Measurements from ENCODE around the gene SMAD7.

Gene SMAD7

DNA sequence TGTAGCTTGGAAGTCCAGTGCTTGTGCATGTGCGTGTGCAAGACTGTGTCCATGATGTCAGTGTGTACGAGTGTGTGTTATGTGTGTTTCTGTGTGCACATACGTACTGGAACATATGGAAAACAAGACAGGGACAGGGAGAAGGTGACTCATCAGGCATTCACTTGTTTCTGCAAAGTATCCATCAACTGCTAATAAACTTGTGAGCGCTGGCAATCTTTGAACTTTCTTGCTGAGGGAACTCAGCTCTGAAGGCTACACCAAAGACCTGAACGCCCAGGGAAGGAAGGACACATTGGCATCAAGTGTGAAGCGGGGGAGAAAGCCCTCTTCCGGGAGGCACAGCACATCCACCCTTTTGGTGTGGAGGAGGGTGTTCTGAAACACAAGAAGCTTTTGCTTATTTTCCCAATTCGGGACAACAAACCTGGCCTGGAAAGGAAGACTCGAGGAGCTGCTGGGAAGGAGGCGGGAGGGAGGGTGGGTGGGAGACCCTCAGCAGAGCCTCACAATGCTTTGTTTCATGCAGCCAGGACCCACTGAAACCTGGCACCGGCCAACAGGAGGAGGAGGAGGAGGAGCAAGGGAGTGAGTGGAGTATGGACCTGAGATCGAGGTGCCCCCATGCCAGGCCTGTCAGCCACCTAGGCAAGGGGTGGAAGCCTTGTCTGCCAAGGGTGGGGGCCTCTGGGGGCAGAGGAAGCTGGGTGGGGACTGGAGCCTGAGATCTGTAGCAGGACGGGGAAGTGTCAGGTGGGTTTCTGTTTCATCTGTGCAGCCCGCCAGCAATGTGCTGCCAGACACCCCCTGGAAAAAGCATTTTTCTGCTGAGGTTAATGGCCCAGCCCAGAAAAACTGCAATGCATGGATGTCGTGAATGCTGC, 26.8 kb downstream of the SMAD7 start:
- no peak for DNase-seq (ENCODE audit: low read depth, low spot score)
- no peak overlapping the region for H3K4me3 ChIP-seq (ENCODE audit: low read length)

DNA sequence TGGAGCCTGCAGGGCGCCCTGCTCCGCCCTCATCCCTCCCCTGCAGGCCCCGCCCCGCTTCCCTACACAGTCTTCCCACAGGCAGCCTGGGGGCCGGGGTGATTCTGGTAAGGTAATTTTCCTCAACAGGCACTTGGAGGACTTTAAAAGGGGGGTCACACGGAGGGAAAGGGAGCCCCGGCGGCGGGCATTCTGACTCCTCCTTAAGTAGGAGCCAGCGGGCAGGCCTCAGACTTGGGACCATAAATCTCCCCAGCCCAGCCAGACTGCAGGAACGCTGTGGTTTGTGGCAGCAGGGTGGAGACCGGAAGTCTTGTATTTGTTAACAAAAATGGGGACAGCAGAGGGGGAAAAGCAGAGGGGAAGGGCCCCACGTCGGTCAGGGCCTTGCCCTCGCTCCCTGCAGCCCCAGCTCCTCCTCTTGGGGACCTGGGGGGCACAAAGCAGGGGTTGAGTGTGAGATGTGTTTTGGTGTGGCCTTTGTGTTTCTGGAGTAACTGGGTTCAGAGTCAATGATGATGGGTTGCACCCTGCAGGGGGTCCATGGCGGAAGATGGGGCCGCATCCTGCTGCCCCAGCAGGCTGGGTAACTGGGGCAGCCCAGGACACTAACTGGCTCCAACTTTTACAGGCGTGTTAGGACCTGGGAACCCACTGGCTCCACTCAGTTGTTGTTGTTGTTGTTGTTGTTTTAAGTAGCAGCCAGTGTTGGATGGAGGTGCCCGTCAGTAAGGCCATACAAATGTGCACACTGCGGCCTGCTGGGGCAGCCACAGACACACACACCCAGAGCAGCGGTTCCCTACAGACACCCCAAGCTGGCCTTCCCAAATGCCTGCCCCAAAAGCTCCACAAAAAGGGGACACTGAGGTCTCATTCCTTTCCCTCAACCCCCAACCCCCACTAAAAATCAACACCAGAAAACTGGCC, 27.7 kb downstream of the SMAD7 start:
- no peak for DNase-seq (ENCODE audit: low read depth, low spot score)
- no peak overlapping the region for H3K4me3 ChIP-seq (ENCODE audit: low read length)

DNA sequence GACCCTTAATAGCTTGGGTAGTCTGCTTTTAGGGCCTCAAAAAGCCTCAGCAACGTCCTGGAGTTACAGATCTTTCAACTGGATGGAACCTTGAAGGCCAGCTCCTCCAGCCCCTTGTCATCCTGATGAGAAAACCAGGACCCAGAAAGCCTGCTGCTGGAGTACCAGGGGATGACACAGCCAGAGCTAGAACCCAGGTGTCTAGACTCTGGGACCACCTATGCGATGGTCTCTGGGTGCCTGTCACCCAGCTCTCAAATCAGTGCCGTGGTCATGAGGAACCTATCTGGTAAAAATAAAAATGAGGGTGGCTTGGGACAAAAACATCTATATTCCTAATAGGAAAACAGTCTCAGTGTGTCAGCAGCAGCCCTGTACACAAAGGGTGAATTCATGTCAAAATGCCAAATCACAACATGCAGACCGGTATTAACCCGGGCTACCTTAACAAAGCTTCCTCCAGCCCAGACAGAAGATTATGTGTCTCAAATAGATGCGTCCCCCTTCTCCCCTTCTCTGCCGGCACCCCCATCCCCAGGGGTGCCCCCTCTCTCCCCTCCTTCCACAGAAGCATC, 28.5 kb downstream of the SMAD7 start:
- no peak overlapping the region for H3K4me3 ChIP-seq (ENCODE audit: low read length)

DNA sequence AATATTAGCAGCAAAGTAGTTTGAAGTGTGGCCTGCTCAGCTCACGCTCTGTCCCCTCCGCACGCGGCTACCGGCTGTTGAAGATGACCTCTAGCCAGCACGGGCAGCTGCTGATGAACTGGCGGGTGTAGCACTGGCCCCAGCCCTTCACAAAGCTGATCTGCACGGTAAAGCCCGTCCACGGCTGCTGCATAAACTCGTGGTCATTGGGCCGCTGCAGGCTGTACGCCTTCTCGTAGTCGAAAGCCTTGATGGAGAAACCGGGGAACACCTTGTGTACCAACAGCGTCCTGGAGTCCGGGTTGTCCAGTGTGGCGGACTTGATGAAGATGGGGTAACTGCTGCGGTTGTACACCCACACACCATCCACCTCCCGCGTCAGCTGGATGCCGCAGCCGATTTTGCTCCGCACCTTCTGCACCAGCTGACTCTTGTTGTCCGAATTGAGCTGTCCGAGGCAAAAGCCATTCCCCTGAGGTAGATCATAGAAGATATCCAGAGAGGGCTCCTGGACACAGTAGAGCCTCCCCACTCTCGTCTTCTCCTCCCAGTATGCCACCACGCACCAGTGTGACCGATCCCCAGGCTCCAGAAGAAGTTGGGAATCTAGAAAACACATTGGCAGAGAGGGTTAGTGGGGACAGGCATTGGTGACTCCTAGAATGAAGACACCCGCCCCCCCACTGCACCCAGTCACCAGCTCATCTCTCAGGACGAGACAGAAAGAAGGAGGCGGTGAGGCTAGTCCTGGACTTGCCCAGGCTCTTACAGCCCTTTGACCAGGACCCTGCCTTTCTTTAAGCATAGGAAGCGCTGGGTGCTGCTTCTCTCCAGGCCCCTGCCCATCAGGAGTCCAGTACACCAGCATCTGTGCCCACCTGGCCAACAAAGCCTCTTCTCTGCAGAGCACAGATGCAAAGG, 29.2 kb downstream of the SMAD7 start:
- H3K4me3 ChIP-seq (ENCODE audit: low read length) = no peak overlapping the region

More for the DNA sequence above, 28.5 kb downstream of the SMAD7 start:
- DNase-seq (ENCODE audit: low read depth, low spot score) = no peak

DNA sequence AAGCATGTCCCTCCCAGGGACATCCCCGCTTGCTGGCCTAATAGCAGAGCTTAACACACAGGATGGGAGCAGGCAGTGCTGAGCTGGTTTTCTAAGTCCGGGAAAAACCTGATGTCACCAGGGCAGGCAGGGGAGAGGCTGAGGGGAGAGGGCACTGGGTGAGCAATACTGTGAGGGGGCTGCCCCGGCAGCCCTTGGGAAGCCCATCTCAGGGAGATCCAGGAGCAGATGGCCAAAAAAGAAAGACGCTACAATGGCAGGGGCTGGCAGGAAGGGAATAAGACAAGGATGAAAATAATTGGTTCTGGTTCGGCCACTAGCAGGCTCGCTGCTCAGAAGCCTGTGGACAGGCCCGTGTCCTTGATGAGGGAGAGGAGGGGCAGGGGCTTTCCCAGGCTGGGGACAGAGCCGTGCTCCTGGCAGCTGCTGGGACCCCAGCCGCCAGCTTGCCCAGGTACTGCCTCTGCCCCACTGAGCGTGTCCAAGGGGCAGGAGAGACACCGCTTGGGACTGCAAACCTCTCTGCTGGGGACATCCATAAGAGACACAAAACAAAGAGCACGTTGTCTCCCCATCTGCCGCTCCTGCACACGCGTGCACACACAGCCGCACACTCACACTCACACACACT, 30.2 kb downstream of the SMAD7 start:
- DNase-seq (ENCODE audit: low read depth, low spot score) = no peak

More for the DNA sequence above, 29.2 kb downstream of the SMAD7 start:
- no peak for DNase-seq (ENCODE audit: low read depth, low spot score)

DNA sequence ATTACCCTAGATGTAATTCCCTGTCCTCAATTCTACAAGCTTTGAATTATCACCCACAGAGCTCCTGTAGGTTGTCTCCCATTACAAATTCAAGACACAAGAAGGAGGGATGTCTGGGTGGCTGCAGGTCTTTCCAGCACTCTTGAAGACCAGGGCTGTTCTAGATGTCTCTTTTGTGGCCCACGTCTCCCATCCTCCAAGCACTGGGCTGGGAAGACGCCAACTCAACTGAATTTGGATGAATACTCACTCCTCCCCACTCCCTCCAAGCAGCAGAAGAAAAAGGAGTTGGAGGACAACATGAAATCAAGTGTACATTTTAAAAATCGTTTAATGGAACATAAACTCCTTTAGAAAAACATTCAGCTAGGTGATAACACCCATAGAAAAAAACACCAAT, 31.2 kb downstream of the SMAD7 start:
- DNase-seq (ENCODE audit: low read depth, low spot score) = no peak
- no peak overlapping the region for H3K4me3 ChIP-seq (ENCODE audit: low read length)

More for the DNA sequence above, 30.2 kb downstream of the SMAD7 start:
- H3K4me3 ChIP-seq (ENCODE audit: low read length) = no peak overlapping the region

DNA sequence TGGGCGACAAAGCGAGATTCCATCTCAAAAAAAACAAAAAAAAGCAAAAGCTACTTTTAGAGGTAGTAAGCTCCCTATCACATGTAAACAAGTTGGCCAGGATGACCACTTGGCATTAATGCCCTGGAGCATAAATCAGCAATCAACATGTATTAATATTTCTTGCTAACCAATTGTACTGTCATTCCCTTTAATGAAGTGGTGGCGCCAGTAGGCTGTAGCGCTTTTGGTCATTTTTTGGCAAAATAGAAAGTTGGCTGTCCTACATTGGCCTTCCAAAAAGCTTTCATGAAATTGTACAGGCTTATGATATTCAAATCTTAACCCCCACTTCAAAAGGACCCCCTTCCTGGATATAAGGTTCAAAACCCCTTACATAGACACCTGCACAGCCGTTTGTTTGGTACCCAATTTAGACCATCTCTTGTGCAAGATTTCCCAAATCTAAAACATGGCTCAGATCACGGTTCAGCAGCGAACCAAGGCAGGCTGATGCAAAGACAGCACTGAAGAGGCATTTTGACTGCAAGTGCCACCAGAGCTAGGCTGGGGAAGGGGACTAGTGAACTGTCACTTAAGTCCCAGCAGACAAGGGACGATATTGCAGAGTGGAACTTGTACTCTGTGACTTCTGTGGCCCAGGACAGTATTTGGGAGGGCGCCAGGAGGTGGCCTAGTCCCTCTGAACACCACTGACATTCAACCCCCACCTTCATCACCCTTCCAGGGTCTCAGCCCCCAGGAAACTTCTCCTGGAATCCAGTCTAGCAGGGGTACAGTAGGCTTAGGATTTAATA, 31.9 kb downstream of the SMAD7 start:
- no peak for DNase-seq (ENCODE audit: low read depth, low spot score)
- no peak overlapping the region for H3K4me3 ChIP-seq (ENCODE audit: low read length)

DNA sequence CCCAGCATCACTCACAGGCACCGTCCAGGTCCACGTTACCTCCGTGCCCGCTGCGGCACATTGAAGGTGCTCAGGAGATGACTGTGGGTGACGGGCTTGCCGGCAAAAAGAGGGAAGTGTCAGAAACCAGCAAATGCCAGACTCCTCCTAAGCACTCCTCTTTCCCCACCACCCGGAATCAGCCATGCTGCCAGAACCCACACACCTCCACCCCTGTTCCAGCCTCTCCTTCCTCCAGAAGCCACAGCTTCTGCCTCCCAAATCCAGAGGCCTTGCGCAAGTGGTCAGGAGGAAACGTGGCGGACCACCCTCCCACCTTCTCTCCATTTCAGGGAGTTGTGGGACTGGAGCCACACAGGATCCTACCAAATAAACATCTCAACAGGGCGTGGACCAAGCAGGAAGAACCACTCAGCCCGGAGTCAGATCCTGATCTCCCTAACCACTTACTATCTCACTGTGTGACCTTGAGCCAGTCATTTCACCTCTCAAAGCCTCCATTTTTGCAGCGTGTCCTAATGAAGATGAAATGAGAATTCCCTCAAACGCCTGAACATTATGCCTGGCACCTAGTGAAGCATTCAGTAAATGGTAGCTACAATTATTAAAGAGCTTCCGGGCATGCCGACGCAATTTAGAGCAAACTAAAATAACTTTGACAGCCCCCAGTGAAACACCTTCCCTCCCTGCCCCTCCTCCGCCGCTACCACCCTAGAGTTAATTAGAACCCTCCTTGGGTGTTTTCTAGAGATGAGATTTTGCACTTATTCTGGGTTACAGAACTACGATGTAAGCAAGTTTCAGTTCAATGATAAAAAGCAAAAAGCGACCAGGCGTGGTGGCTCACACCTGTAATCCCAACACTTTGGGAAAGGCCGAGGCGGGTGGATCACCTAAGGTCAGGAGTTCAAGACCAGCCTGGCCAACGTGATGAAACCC, 32.9 kb downstream of the SMAD7 start:
- DNase-seq (ENCODE audit: low read depth, low spot score) = no peak
- no peak overlapping the region for H3K4me3 ChIP-seq (ENCODE audit: low read length)

DNA sequence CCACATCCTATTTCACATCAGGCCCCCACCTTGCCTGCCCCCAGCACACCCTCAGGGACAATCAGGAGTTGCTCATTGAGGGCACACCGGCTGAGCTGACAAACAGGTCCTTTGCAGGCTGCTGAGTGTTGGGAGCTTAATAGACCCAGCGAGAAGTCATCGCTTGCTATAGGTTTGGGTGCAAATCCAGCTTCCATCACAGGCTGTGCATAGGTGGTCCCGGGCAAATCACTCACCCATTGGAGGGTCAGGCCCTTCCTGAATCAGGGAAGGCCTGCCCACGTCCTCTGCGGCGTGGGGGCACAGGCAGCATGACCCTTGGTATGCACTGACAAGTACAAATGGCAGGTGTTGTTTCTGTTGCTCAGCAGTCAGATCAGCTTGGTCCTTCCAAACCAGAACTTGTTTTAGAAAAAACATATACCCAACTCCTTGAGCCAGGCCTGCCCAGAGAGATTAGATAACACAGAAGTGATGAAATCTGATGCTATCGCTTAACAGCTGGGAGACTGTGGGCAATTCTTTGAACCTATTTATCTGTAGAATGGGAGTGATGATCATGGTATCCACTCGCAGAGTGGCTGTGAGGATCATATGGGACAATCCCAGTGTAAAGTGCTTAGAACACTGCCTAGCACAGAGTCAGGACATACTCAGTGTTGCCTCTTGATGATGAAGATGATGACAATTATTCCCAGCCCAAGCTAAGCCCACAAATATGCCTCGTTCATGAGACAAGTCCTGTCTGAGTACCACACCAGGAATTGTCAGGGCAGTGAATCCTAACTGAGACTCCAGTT, 34.9 kb downstream of the SMAD7 start:
- no peak for DNase-seq (ENCODE audit: low read depth, low spot score)
- no peak overlapping the region for H3K4me3 ChIP-seq (ENCODE audit: low read length)

DNA sequence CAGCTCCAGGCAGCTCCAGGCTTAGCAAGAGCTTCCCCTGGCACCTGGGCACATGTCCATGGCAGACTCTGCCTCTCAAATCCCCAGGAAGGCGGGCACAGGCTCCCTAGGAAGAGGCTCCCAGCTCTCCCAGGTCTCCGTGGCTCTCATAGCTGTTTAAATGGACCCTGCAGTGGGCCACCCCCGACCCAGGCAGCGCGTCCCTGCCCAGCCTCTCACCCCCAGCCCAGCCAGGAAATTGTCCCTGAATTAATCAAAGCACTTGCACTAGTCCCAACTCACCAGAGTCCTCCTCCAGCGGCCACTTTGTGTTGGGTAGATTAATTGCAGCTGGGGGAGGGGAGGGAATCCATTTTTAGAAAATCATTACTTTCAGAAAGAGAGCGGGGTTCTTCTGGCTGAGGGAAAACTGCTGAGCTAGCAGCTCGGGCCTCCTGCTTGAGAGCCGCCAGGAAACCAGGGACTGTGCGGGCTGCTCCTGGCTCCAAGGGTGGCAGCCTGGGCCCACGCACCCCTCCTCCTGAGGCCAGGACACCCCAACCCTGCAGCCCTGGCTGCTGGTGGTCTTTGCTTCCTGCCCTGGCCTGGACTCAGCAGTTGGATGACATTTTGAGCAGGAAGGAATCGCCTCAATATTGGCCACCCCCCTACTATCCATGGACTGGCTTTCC, 36.0 kb downstream of the SMAD7 start:
- no peak for DNase-seq (ENCODE audit: low read depth, low spot score)

DNA sequence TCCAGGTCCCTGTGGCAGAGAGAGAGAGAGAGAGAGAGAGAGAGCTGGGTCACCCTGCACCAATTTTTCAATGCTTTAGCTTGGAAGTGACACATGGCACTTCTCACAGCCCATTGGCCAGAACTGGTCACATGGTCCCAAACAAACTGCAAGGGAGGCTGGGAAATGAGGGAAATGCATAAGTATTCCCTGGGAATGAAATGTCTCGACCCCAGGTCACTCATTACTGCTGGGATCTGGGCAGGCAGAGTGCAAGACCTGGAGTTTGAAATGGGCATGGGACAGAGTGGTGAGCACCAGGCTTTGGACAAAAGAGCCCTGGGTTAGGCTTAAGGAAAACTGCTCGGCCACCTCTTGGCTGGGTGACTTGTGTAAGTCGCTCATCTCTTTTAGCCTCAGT, 37.0 kb downstream of the SMAD7 start:
- DNase-seq (ENCODE audit: low read depth, low spot score) = no peak
- H3K4me3 ChIP-seq (ENCODE audit: low read length) = no peak overlapping the region

More for the DNA sequence above, 36.0 kb downstream of the SMAD7 start:
- no peak overlapping the region for H3K4me3 ChIP-seq (ENCODE audit: low read length)

DNA sequence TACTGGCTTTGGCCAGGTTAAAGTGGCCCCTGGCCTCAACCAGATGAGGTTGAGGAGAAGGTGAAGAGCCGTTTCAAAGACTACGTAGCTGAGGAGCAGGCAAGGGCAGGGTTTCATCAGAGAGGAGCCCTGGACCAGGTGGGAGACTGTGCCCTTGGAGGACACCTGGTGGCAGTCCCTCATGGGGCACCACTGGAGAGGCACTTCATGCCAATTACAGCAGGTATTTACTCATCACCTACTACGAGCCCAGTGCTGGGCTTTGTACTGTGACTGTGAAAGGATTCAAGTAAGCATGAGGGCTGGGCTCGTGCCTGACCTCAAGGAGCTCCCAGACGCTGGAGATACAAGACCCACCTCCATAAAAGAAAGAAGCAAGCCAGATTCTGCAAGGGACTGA, 37.6 kb downstream of the SMAD7 start:
- no peak overlapping the region for H3K4me3 ChIP-seq (ENCODE audit: low read length)
- no peak for DNase-seq (ENCODE audit: low read depth, low spot score)

DNA sequence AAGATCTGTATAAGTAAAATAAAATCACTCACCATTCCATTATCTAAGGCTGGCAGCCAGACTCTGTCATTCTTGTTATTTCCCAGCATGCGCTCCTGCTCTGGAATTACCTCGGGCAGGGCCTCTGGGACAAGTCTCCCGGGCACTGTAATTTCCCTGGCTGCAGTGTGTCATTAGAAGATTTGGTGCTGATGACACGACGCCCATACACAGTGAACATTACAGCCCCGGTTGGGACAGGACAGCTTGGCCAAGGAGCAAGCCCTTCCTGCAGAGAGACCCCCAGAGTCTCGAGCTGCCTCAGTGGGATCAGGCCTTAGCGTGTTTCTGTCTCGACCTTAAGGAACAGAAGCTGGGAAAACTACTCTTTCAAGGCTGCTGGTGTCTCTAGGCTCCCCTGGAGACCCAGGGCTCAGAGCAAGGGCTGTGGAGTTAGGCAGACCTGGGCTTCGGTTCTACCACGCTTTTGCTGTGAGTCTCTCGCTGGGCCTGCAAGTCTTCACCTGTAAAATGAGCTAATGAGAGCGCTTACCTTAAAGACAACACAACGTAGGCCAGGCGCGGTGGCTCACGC, 39.7 kb downstream of the SMAD7 start:
- H3K4me3 ChIP-seq (ENCODE audit: low read length) = no peak overlapping the region
- DNase-seq (ENCODE audit: low read depth, low spot score) = no peak

DNA sequence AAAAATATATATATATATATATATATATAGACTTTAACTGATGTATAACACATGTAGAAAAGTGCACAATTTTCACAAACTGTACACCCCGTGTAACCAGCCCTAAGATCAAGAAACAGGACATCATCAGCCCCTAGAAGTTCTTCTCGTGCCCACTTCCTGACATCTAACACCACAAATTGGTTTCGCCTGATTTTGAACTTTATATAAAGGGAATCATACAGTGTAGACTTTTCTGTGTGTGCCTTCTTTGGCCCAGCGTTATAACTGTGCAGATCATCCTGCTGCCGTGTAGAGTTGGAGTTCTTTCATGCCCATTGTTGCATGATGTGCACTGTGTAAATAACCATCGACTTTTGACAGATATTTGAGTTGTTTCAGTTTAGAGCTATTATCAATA, 41.0 kb downstream of the SMAD7 start:
- H3K4me3 ChIP-seq (ENCODE audit: low read length) = no peak overlapping the region
- peak; percentile 59 for DNase-seq (ENCODE audit: low read depth, low spot score)

DNA sequence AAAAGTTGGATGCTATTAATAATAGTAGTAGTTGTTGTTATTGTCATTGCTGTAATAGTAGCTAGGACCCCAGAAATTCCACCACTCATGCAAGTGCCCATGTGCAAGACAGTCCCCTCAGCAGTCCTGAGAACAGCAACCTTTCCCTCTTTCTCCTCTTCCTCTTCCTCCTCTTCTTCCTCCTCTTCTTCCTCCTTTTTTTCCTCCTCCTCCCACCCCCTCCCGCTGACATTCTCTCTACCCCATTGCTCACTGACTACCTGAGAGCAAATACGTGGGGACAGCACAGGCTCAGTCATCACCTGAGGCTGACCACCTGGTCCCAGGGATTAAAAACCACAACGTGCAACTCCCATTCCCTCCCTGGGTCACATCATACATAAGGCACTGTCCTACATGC, 41.8 kb downstream of the SMAD7 start:
- DNase-seq (ENCODE audit: low read depth, low spot score) = no peak
- no peak overlapping the region for H3K4me3 ChIP-seq (ENCODE audit: low read length)

Measured in Jurkat, Clone E6-1 (cell line).